ENCODE results near the gene RAD9B.

GRCh38 chr12:110505332-110505731 lies 3.2 kb downstream of the RAD9B start:
- TF ChIP-seq EZH2phosphoT487 (IDR thresholded peaks at IDR 0.05; ENCODE audit: insufficient read depth, low read depth), result no peak
- no peak for TF ChIP-seq EZH2 (IDR thresholded peaks at IDR 0.05; ENCODE audit: insufficient read depth, poor library complexity, severe bottlenecking)
